Epithelial cell of esophagus (primary cell): ENCODE data around the gene ANP32B.
A peak's percentile ranks its signal among the peaks of the same experiment; 100 is the strongest.
"Not testable (repeated sequence)": the region's sequence is repeated elsewhere in the genome, so short reads cannot be mapped to it uniquely, and the experiment has no call there.

Experiments
- DNase-seq: peaks from one replicate; pipeline ENCODE4 v3.0.0; 2010; ENCODE audit warnings: low read depth
- H3K4me3 ChIP-seq: 2 replicates; pipeline ENCODE4 v1.5.1; 2011; ENCODE audit warnings: mild to moderate bottlenecking, low read length, control low read depth
- TF ChIP-seq, protein P1 (sequence below): IDR thresholded peaks from 2 replicates; pipeline ENCODE4 v1.5.1; 2011; ENCODE audit warnings: low read depth, mild to moderate bottlenecking, low read length, control low read depth, inconsistent platforms; ENCODE audit not compliant: insufficient read depth; ENCODE audit errors: missing control alignments

Gene ANP32B

DNA sequence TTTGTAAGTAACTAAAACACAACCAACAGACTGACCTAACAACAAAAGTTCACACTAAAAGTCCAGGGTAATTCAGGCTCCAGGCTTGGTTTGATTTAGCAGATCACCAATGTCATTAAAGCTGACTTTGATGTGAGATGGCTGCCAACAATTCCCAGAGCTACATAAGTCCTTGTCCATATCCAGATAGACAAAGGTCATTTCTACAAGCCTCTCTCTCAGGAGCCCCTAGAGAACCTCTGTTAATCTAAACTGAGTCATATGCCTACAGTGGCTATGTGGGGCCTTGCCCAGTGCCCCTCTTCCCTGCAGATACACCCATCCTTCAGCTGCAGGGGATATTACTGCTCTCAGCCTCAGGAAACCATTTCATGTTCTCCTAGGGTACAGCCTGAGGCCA is 18.2 kb upstream of the ANP32B start:
- TF ChIP-seq, protein P1, sequence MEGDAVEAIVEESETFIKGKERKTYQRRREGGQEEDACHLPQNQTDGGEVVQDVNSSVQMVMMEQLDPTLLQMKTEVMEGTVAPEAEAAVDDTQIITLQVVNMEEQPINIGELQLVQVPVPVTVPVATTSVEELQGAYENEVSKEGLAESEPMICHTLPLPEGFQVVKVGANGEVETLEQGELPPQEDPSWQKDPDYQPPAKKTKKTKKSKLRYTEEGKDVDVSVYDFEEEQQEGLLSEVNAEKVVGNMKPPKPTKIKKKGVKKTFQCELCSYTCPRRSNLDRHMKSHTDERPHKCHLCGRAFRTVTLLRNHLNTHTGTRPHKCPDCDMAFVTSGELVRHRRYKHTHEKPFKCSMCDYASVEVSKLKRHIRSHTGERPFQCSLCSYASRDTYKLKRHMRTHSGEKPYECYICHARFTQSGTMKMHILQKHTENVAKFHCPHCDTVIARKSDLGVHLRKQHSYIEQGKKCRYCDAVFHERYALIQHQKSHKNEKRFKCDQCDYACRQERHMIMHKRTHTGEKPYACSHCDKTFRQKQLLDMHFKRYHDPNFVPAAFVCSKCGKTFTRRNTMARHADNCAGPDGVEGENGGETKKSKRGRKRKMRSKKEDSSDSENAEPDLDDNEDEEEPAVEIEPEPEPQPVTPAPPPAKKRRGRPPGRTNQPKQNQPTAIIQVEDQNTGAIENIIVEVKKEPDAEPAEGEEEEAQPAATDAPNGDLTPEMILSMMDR: no peak
- no peak overlapping the region for H3K4me3 ChIP-seq
- no peak for DNase-seq

DNA sequence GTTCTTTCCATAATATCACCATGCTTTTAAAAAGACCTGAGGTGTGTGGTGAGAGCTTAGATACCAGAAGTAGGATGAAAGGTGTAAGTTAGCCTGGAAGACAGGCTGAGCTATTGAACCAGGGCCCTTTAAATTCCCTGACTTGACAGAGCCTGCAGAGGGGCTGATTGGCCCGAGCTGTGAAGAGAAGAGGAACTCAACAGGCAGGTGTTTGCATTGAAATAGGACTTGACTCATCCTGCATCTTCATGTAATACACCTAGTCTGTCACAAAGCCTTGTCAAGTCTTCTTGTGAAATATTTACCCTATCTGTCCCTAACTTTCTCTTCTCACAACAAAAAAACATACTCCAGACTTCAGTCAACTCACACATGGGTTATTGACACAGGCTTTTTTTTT is 16.6 kb upstream of the ANP32B start:
- DNase-seq: peak; percentile 44
- no peak overlapping the region for H3K4me3 ChIP-seq
- TF ChIP-seq, protein P1: no peak

GRCh38 chr9:97969014-97969413 is 14.1 kb upstream of the ANP32B start:
- no peak overlapping the region for H3K4me3 ChIP-seq
- no peak for DNase-seq
- TF ChIP-seq, protein P1: no peak

- DNase-seq: no peak
- TF ChIP-seq, protein P1: no peak
- no peak overlapping the region for H3K4me3 ChIP-seq
Observed at GRCh38 chr9:97970165-97970564, 13.0 kb upstream of the ANP32B start.

DNA sequence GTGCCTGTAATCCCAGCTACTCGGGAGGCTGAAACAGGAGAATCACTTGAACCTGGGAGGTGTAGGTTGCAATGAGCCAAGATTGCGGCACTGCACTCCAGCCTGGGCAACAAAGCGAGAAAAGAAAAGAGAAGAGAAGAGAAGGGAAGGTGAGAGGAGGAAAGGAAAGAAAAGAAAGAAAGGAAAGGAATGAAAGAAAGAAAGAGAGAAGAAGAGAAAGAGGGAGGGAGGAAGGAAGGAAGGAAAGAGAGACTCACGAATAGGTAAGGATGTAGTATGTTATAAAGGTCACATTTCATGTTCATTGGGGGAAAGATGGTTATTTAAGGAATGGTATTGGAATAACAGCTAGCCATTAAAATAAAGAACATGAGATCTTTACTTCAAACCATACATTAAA is 10.4 kb upstream of the ANP32B start:
- TF ChIP-seq, protein P1: no peak
- no peak for DNase-seq
- H3K4me3 ChIP-seq: no peak overlapping the region

GRCh38 chr9:97975376-97975775 is 7.8 kb upstream of the ANP32B start:
- no peak overlapping the region for H3K4me3 ChIP-seq
- no peak for DNase-seq
- TF ChIP-seq, protein P1: no peak

- not testable (repeated sequence) for H3K4me3 ChIP-seq, DNase-seq
Observed at GRCh38 chr9:97976633-97977032, 6.5 kb upstream of the ANP32B start.
